ENCODE data around the gene PDGFA.

DNA sequence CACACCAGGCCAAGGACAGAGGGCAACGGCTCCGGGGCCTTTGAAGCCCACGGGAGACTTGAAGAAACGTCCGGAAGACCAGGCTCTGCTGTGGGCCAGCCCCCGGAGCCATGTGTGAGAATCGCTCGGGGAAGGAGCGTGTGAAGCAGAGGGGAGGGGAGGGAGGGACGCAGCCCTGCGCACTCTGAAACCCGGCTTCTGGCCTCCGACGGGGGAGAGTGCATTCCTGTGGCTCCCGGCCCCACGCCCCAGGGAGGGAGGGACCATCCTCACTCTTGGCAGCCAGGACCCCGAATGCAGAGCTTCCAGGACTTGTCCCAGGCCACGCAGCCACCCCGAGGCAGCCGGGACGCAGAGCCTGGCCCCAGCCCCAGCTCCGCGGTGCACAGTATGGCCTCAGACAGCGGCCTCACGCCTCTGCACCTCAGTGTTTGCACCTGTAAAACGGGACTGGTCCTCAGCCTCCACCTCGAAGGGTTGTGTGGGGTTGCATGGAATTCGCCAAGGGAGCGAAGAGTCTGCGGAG is 67.4 kb downstream of the PDGFA start:
- TF ChIP-seq EZH2phosphoT487 (IDR thresholded peaks at IDR 0.05), result no peak
- TF ChIP-seq EZH2 (IDR thresholded peaks at IDR 0.05), result no peak
